GM18861 (cell line): ENCODE measurements around the gene HM13.
"Not testable (repeated sequence)": the region's sequence is repeated elsewhere in the genome, so short reads cannot be mapped to it uniquely, and the experiment has no call there.

ENCODE experiments used
- ATAC-seq: cut with Tn5 transposase; IDR thresholded peaks from one replicate; pipeline ENCODE4 v1.9.1; 2021; ENCODE audit not compliant: unreplicated experiment

The HM13 gene

DNA sequence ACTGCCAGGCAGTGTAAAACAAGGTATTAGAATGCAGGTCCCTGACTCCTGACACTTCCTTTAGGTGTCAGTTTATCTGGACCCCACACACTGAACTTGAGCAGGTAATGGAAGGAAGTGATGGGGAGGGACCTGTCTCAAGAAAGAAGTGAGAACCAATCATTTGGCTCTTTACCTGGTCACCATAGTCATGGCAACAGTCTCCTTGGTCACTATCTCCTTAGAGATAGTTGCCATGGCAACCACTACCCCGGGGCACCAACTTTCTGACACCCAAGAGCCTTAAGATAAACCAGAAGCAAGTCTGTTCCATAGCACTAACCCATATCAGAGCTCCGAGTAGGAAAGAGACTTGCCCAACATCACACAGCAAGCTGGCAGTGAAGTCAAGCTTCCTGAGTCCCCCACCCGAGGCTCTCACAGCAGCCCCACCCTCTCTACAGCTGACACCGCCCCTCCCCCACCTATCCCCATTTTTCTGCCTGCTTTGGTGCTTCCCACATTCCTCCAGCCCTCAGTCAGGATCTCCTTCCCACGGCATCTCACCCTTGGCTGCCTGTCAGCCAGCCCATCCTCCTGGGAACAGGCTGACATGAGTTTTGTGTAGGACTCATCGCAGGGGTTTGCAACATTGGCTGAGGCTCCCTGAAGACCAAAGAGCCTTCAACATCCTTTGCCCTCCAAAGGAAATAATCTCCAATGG lies 16.3 kb upstream of the HM13 start:
- no peak for ATAC-seq

DNA sequence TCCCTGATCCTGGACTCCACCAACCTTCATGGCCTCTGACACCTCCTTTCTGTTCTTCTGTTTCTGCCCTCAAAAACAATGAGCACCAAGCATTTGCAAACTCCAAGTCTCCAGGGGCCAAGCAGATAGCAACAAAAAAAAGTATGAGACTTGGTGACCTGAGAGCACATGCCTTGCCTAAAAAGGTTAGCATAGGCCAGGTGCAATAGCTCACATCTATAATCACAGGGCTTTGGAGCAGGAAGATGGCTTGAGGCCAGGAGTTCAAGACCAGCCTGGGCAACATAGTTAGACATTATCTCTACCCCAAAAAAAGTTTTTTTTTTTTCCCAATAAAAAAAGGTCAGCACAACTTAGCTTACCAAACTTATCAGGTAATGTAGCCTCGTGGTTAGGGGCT lies 13.7 kb upstream of the HM13 start:
- ATAC-seq = no peak

DNA sequence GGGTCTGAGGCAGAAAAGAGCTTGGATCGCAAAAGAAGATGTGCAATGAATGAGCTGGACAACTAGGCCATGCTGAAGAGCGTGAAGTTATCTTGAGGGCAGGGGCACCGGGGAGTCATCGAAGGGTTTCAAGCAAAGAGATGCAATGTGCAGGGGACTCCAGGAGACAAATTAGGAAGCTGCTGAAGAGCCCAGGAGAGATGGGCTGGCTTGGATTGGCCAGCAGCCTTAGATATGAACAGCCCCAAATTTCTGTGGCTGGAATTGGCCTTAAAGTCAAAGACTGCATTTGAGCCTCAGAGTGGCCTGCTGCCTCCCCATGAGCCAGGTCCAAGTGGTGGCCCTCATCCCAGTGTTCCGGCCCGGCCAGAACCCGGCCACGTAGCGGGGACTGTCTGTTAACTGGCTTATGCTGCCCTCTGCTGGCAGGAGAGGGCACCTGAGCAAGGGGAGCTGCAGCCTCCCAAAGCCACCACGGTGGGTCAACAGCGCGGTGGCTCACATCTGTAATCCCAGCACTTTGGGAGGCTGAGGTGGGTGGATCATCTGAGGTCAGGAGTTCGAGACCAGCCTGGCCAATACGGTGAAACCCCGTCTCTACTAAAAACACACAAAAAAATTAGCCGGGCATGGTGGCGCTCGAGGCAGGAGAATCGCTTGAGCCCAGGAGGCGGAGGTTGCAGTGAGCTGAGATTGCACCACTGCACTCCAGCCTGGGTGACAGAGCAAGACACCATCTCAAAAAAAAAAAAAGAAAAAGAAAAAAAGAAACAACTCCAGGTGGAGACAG lies 11.2 kb upstream of the HM13 start:
- peak; percentile 92 for ATAC-seq

DNA sequence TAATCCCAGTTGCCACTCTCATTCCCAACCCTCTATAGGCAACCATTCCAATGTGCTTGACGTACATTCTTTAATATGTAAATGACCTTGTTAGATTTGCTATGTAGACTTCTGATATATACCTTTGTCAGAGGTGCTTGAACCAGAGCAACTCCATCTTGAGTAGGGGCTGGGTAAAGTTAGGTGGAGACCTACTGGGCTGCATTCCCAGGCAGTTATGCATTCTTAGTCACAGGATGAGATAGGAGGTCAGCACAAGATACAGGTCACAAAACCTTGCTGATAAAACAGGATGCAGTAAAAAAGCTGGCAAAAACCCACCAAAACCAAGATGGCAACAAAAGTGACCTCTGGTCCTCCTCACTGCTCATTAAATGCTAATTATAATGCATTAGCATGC lies 8.3 kb upstream of the HM13 start:
- no peak for ATAC-seq

DNA sequence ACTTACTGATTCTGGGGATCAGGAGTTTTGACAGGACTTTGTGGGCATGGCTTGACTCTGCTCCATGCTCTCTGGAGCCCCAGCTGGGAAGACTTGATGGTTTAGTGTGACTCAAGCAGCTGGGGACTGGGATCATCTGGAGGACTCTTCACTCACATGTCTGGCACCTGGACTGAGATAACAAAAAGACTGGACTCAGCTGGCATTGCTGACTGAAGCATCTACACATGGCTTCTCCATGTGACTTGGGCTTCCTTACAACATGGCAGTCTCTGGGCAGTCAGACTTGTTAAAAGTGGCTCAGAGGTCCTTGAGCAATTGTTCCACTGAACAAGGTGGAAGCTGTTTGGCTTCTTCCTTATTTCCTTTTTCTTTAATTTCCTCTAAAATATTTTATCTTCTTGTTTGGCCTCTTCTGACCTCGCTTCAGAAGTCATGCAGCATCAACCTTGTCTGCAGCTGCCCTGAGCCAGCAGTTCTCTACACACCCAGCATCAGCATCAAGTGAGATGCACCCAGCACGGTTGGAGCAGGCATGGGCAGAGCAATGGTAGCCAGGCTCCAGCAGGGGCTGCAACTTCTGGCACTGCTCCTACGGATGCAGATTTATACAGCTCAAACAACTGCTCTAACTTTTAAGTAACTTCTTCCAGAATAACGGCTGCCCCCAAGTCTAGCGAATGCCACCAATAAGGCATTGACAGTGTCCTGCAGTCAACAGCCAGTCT lies 5.6 kb upstream of the HM13 start:
- ATAC-seq = no peak

DNA sequence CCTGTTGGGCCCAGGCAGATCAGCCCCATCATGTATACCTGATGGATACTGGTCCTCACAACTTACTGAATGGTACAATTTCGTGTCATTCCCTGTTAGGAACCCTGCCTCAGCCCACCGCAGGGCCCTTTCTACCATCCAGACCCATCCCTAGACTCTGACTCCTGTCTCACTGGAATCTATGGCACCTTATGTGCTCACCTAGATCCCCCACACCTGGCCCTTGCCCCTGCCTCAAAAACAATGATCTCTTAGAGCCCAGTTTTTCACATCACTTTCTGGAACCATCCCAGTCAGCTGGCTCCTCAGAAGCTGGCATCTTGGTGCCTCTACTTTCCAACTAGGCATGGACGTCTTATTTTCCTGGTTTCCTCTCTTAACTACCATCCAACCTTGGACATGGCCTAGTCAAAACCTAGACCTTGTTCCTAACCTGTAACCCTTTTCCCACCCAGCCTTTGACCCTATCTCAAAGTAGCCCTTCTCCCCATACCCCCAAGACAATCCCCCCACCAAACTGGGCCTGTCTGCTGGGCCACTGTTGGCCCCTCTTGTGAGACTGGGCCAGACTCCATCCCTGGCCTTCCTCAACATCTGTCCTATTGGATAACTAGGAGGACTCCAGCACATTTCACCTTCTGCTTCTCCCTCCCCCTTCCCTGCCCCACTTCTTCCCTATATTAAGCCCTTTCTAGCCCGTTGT lies 981 bp downstream of the HM13 start:
- ATAC-seq = no peak

DNA sequence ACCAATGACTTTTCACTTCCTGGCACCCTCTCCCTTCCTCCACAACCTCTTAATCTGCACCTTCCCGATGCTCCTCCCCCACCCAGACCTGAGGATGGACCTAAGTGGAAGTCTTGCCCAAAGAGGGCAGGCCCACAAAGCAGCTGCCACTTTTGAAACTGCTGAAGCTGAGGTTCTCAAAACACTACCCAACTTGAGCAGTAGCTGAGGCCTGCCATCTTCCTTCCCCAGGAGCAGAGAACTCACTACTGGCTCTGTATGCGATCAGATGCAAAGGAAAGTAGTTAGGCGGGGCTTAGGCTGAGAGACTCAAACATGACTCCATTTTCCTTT lies 1.5 kb downstream of the HM13 start:
- ATAC-seq = no peak

DNA sequence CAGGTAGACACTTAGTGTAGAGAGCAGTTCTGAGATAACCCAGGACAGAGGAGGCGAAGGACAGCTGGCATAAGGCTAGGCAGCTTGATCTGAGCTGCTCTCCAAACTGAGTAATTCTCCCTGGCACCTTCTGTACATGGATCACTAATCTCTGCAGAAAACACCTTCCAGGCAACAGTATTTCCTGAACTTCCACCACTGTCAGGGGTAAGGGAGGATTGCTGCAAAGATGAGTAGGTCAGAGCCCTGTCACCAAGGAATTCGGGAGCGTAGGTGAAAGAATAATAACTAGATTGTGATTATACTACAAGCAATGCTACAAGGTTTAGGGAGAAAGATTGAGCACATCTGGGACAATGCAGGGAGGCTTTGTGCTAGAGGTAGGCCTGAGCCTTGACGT lies 1.9 kb downstream of the HM13 start:
- no peak for ATAC-seq

DNA sequence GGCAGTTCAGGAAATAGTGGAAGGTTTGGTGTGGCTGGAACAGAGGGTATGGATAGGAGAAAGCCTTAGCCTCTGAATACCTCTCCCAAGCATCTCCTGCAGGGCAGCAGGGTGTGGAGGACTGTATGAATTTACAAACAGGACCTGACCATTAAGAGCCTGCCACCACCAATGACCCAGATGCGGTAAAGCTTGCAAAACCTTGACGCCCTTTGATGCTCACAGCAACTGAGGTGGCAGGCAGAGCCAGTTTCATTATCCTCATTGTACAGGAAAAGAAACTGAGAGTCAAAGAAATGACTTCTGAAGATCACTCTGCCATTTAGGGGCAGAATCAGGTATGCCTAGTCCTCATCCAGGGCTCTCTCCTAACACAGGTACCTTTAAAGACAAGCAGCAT lies 2.4 kb downstream of the HM13 start:
- ATAC-seq = no peak

DNA sequence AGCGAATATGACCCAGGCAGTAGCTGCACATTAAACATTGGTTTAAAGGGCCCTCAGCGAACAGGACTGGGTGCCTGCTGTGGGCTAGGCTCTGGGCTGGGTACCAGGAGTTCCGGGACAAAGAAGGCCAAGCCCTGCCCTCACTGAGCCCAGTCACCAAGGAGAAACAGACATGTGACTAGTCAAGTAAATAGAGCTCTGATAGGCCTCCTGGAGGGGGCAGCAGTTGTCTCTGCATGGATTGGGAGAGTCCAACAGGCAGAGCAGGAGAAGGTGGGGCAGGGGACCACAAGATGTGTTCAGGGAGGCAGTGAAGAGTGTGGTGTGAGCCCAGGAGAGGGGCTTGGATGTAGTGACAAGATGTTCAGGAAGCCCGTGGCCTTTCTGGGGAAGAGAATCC lies 3.1 kb downstream of the HM13 start:
- no peak for ATAC-seq

DNA sequence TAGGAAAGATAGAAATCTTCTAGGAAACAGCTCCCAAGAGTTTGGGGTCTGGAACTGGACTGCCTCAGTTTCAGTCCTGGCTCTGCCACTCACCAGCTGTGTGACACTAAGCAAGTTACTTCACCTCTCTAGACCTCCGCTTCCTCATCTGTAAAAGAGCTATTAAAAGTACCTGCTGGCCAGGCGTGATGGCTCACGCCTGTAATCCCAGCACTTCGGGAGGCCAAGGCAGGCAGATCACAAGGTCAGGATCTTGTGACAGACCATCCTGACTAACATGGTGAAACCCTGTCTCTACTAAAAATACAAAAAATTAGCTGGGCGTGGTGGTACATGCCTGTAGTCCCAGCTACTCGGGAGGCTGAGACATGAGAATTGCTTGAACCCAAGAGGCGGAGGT lies 7.0 kb downstream of the HM13 start:
- not testable (repeated sequence) for ATAC-seq

DNA sequence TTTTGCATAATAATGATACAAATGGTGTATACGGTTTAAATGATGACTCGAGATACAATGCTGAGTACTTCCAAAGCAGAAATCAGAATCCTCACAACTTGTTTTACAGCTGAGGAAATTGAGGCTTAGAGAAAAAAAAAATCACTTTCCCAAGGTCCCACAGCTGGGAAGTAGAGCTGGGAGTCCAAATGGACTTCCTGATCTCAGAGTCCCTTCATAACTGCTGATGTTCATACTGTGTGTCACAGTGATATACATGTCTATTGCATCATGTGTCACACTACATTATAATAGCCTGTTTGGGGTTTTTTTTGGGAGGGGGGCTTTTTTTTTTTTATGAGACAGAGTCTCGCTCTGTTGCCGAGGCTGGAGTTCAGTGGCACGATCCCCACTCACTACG lies 8.5 kb downstream of the HM13 start:
- no peak for ATAC-seq

DNA sequence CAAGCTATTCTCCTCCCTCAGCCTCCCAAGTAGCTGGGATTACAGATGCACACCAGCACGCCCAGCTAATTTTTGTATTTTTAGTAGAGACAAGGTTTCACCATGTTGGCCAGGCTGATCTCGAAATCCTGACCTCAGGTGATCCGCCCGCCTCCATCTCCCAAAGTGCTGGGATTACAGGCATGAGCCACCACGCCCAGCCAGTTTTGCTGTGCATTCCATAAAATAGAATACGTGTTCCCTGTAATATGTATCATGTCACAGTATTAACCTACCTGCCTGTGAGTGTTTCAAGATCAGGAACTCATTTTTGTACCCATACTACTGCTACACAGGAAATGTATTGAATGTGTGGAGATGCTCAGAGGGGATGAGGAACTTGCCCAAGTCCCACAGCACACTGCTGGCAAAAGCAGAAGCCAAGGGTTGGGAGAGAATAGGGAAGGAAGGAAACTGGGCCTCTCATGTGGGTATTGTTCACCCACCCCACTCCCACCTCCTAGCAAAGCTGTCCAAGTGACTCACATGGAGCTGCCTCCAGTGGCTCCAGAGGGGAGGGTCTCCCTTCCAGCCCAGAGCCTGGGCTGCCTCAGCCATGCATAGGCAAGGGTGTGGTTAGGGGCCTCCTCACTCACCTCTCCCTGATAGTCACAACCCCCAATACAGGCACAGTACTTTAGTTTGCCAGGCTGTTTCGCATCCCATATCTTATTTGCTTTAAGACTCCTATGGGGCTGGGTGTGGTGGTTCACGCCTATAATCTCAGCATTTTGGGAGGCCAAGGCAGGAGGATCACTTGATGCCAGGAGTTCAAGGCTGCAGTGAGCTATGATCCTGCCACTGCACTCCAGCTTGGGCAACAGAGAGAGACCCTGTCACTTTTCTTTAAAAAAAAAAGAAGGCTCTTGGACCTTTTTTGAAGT lies 9.4 kb downstream of the HM13 start:
- no peak for ATAC-seq

DNA sequence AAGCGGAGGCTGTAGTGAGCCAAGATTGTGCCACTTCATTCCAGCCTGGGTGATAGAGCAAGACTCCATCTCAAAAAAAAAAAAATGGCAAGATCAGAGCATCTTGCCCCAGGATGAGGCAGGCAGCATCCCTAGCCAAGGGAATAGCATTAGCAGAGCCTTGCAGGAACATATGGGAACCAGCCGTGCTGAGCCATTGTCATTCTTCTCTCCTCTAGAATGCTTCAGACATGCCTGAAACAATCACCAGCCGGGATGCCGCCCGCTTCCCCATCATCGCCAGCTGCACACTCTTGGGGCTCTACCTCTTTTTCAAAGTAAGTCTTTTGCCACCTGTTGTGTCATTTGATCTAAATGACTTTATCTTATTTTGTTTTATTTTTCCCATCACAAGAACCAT lies 13.0 kb downstream of the HM13 start:
- no peak for ATAC-seq

DNA sequence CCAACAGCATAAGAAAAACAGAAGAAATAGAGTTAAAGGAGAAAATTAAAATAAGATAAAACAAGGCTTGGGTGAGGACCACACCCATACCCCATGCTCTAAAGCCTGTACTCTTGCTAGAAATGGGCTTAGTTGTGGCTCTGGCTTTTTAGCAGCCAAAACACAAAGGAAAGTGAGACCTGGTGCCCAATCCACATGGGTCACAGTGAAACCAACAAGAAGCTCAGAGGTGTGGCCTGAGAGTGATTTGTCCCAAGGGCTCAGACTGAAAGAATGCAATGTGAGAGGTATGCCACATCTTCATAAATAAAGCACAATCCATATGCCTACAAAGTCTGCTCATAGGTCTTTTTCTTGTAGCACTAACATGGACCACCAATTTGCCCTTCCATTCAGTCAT lies 21.1 kb downstream of the HM13 start:
- ATAC-seq = no peak

DNA sequence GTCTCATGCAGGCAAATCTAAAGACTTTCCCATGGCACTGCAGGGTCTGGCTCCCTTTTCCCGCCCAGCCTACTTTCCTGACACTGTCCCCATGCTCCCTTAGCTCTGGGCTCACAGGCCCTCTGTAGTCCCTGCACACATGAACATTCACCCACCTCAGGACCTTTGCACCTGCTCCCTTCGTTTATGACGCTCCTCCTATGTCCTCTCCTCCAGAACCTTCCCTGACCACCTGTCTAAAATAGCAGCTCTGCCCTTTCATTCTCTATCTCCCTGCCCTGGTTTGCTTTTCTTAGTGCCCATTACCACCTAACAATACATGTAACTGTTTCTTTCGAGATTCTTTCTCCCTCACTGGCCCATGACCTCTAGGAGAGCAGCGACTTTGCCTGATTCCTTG lies 22.3 kb downstream of the HM13 start:
- no peak for ATAC-seq

DNA sequence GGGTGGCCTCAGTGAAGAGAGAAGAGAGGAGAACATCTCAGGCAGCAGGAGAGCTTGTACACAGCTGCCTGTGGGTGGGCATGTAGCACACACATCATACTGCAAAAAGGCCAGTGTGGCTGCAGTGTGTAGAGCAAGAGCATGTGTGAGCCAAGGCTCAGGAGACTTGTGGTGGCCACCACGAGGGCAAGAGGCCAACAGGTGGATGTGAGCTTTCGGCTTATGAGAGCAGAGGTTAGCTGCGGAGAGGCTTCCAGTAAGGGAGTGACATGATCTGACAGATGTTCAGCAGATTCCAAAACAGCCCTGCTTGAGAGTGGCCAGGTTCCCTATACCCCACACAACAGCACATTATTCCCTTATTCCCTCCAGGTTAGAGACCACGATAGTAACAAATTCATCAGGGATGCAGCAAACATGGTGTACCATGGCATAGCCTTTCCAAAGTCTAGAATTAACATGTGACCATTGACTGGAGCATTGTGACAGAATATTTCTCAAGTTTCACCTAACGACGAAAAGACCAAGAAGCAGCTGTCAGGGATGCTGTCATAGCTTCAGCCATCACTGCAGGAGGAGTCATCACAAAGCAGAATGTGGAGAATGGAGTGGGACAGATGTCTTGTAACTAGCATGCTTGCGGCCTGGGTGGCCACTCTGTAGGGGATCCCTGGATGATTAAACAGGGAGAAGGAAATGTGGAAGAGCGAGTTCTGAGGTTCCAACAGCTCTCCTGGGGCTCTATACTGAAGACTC lies 23.1 kb downstream of the HM13 start:
- no peak for ATAC-seq

DNA sequence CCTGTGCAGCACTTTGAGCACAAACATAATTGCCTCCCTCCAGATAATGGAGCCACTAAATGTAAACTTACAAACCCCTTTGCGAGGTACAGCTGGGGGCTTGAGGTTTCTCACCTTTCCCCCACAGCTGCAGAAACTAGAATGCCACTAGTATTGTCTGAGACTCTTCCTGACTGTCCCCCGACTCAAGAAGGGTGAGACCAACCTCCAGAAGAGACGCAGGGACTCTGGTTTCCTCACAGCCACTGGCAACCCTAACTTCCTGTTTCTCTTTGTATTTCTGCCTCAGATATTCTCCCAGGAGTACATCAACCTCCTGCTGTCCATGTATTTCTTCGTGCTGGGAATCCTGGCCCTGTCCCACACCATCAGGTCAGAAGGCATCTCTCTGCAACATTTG lies 23.6 kb downstream of the HM13 start:
- ATAC-seq = no peak

DNA sequence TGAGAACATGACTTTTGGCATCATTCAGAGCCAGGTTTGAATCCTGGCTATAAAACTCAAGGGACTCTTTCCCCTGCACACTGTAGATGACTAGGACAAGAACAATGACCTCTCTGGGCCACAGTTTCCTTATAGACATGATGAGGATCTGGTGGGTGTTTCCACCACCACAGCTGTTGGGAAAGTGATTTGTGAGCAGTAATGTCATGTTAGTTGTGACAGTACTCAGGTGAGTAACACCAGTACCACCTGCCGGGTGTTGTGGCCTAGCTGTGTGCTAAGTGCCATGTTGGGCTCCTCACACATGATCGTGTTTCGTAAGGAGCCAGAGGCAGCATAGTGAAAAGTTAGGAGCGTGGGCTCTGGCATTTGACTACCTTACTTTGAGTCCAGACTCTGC lies 24.1 kb downstream of the HM13 start:
- ATAC-seq = no peak

DNA sequence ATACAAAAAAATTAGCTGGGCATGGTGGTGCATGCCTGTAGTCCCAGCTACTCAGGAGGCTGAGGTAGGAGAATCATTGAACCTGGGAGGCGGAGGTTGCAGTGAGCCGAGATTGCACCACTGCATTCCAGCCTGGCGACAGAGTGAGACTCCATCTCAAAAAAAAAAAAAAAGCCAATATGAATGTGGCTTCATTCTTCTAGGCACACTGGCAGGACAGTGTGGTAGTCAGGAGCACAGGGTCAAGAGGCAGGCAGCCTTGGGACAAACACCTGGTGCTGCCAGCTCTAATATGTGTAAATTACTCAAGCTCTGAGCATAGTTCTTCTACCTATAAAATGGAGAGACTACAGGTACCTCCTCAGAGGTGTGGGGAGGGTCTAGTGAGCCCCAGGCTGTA lies 25.4 kb downstream of the HM13 start:
- ATAC-seq = not testable (repeated sequence)
